HG03378 (cell line): Measurements from ENCODE around the gene SUB1.
"Not testable (repeated sequence)": the region's sequence is repeated elsewhere in the genome, so short reads cannot be mapped to it uniquely, and the experiment has no call there.

Source experiments
- ATAC-seq: cut with Tn5 transposase; IDR thresholded peaks from one replicate; pipeline ENCODE4 v1.9.1; 2021; ENCODE audit warnings: mild to moderate bottlenecking, moderate library complexity; ENCODE audit not compliant: unreplicated experiment

The SUB1 gene

GRCh38 chr5:32563614-32564013, 21.7 kb upstream of the SUB1 start:
- ATAC-seq = no peak

- no peak for ATAC-seq
Measured at GRCh38 chr5:32565145-32565544, 20.2 kb upstream of the SUB1 start.

GRCh38 chr5:32566319-32567111, 18.8 kb upstream of the SUB1 start:
- ATAC-seq = no peak

GRCh38 chr5:32571128-32571527, 14.2 kb upstream of the SUB1 start:
- no peak for ATAC-seq

GRCh38 chr5:32572778-32573480, 12.4 kb upstream of the SUB1 start:
- peak; percentile 95 for ATAC-seq

GRCh38 chr5:32573481-32573854, 11.9 kb upstream of the SUB1 start:
- not testable (repeated sequence) for ATAC-seq

DNA sequence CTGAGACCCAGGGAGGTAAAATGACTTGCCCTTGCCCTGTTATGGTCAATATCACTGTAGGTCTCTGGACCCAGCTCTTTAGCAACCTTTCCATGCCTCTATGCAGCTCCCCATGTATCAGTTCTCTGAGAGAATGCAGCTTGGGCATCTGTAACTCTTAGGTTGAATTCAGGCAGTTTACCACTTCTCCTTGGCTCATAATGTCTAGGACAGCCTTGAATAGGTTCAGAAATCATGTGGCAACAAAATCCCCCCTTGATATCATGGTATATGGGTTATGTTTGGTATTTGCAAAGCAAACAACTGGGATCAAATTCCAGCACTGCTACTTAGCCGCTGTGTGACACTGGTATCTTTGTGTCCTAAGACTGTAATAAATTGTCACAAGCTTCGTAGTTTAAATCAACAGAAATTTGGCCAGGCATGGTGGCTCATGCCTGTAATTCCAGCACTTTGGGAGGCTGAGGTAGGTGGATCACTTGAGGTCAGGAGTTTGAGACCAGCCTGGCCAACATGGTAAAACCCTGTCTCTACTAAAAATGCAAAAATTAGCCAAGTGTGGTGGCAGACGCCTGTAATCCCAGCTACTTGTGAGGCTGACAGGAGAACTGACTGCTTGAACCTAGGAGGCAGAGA, 10.7 kb upstream of the SUB1 start:
- ATAC-seq = no peak

- no peak for ATAC-seq
Measured at GRCh38 chr5:32578363-32578762, 7.0 kb upstream of the SUB1 start.

DNA sequence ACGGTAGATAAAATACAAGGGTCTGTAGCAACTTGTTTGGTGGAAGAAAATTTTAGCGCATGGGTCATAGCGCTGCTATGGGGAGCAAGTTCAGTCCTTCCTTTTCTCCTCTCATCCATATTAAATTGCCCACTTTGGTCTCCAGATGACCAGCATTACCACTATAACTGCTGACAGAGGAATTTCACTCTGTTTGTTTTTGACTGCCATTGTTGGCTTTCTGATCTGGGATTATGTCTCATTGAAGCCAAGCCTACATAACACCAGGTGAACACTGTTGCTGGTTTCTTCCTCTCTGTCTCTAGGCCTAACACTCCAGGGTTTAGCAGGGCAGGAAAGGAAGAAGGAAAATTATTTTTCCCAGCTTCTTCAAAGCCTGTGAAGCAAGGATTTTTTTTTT, 6.6 kb upstream of the SUB1 start:
- ATAC-seq = no peak

DNA sequence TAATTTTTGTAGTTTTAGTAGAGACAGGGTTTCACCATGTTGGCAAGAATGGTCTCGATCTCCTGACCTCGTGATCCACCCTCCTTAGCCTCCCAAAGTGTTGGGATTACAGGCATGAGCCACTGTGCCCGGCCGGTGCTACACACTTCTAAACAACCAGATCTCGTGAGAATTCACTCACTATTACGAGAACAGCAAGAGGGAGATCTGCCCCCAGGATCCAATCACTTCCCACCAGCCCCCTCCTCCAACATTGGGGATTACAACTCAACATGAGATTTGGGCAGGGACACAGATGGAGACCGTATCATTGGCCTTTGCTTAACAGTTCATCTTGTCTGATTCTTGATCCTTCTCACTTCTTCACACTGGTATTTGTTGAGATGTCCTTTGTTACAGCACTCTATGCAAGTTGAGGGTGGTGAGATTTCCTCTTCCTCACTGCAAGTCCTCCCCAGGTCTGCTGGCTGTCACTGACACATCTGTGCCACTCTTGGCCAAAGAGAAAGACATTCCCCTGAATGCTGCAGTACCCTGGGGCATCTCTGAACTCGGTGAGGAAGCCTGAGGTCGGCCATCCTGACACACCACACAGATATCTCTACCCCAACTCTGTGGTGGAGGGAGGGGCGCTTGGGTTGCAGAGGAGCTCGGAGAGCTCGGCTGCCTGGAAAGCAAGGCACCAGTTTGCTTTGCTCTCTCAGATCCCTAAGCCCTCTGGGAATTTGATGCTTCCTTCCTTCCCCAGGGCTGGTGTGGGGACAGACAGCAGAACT, 4.2 kb upstream of the SUB1 start:
- ATAC-seq = no peak

DNA sequence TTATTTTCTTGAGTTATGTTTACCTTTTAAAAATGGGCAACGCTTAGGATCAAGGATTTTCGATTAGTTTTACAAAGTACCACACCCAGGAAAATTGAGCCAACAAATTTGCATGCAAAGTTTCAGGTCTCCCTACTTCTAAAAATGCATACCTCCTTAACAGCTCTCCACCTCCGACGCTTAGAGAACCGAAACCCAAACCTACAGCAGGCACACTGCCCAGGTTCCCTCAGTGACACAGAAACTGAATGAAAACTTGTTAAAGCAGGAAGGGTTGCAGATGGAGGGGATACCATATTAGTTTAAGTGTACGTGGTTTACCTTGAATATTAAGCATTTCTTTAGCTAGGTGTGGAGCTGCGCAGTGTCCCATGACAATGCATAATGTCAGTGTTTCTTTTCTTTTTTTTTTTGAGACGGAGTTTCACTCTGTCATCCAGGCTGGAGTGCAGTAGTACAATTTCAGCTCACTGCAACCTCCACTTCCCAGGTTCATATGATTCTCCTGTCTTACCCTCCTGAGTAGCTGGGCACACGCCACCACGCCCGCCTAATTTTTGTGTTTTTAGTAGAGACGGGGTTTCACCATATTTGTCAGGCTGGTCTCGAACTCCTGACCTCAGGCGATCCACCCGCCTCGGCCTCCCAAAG, 1.6 kb upstream of the SUB1 start:
- ATAC-seq = peak; percentile 89

DNA sequence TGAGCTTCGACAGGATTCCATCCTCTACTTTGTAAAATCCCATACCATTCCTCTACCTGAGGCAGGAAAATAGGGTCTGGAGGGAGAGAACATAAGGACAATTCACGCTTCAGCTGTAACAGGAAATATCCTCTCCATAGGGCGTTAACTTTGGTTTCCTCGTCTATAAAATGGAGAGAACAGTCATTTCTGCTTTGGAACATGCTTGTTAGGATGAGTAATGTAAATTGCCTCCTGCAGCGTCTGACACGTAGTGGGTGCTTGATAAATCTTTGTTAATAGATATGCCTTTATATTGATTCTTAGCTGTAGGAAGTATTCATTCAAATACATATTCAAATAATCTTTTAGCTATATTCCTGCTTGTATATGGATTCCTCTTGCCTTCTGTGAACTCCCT, 711 bp upstream of the SUB1 start:
- ATAC-seq = no peak

- no peak for ATAC-seq
Measured at GRCh38 chr5:32585122-32585445, 273 bp upstream of the SUB1 start.

- peak; percentile 11 for ATAC-seq
Measured at GRCh38 chr5:32586276-32586599, 881 bp downstream of the SUB1 start.

DNA sequence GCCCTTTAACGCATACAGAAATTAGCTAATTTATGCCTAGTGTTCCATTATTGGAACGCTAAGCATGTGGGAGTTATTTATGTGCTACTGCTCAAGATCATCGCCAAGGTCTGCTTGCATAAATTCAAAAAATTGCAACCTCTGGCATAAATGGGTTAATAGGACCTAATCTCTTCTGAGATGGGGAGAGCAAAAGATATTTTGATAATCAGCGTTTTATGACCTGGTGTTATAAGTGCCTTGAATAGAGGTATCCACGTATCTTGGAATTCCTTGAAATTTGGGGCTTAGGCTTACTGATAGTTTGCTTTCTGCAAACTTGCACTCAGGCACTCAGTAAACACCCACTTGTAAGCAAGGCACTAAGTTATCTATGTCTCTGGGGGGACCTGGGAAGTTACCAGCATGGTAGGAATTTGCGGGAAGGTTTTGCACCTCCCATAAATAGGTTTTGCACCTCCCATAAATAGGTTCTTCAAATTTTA, 1.8 kb downstream of the SUB1 start:
- ATAC-seq = no peak

- no peak for ATAC-seq
Measured at GRCh38 chr5:32589416-32589815, 4.1 kb downstream of the SUB1 start.

- no peak for ATAC-seq
Measured at GRCh38 chr5:32589942-32590869, 4.8 kb downstream of the SUB1 start.

- ATAC-seq = no peak
Measured at GRCh38 chr5:32595118-32595517, 9.8 kb downstream of the SUB1 start.

DNA sequence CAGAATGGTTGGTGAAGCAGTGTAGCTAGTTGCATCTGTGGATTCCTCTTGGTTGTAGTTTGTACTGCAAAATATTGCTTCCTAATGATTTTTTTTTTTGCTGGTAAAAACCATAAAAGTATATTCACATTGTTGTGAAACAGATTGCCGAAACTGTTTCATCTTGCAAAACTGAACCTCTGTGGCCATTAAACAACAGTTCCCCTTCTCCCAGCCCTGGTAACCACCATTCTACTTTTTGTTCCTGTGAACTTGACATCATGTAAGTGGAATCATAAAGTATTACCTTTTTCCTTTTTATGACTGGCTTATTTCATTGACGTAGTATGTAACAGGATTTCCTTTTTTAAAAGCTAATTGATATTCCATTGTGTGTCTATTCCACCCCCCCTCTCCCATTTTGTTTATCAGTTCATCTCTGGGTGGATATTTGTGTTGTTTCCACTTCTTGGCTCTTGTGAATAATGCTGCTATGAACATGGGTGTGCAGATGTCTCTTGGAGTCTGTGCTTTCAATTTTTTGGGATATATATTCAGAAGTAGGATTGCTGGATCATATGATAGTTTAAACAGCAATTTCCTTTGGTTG, 11.8 kb downstream of the SUB1 start:
- ATAC-seq = no peak
